ENCODE data around the gene GRIA4.

- no peak for TF ChIP-seq EP300 (IDR thresholded peaks at IDR 0.05)
- TF ChIP-seq, protein P1, sequence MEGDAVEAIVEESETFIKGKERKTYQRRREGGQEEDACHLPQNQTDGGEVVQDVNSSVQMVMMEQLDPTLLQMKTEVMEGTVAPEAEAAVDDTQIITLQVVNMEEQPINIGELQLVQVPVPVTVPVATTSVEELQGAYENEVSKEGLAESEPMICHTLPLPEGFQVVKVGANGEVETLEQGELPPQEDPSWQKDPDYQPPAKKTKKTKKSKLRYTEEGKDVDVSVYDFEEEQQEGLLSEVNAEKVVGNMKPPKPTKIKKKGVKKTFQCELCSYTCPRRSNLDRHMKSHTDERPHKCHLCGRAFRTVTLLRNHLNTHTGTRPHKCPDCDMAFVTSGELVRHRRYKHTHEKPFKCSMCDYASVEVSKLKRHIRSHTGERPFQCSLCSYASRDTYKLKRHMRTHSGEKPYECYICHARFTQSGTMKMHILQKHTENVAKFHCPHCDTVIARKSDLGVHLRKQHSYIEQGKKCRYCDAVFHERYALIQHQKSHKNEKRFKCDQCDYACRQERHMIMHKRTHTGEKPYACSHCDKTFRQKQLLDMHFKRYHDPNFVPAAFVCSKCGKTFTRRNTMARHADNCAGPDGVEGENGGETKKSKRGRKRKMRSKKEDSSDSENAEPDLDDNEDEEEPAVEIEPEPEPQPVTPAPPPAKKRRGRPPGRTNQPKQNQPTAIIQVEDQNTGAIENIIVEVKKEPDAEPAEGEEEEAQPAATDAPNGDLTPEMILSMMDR (IDR thresholded peaks at IDR 0.05) = no peak
- no peak for TF ChIP-seq POLR2A (IDR thresholded peaks at IDR 0.05)
Measured at GRCh38 chr11:105923252-105923651, 313.4 kb downstream of the GRIA4 start.

Measured in upper lobe of left lung (tissue), 4 donors.